Right lobe of liver (tissue), 4 donors: ENCODE measurements around the gene MTHFS.
"Not testable (repeated sequence)": the region's sequence is repeated elsewhere in the genome, so short reads cannot be mapped to it uniquely, and the experiment has no call there.

ENCODE experiments used
- CTCF ChIP-seq, 4 donors: fragments of 200-600 bp in 3 of 4; fragments of 450-650 bp in 1 of 4; IDR thresholded peaks; one replicate each; pipeline versions ENCODE4 v1.5.1 to v1.8.0; 2016 to 2022; ENCODE audit warnings: antibody characterized with exemption in 4 of 4, mild to moderate bottlenecking in 2 of 4
- POLR2A ChIP-seq: fragments of 450-650 bp; IDR thresholded peaks from one replicate; pipeline ENCODE4 v1.6.1; 2017; ENCODE audit warnings: antibody characterized with exemption, mild to moderate bottlenecking
- donor health status: DM: no; HTN: no; CAD: no.
- donor health status: DM: no; HTN: no; CAD: no.
- donor health status: DM: no; HTN: yes; CAD: no.

GRCh38 chr15:79898786-79899185 lies 2.0 kb upstream of the MTHFS start:
- TF ChIP-seq CTCF (IDR thresholded peaks at IDR 0.05); POLR2A: not testable (repeated sequence)
